HuH-7.5 (cell line): ENCODE results near the gene GALNT9.
"Not testable (repeated sequence)": the region's sequence is repeated elsewhere in the genome, so short reads cannot be mapped to it uniquely, and the experiment has no call there.

Source experiments
- DNase-seq: peaks from one replicate; pipeline ENCODE4 v3.0.0; 2011; ENCODE audit warnings: low spot score

Gene GALNT9

DNA sequence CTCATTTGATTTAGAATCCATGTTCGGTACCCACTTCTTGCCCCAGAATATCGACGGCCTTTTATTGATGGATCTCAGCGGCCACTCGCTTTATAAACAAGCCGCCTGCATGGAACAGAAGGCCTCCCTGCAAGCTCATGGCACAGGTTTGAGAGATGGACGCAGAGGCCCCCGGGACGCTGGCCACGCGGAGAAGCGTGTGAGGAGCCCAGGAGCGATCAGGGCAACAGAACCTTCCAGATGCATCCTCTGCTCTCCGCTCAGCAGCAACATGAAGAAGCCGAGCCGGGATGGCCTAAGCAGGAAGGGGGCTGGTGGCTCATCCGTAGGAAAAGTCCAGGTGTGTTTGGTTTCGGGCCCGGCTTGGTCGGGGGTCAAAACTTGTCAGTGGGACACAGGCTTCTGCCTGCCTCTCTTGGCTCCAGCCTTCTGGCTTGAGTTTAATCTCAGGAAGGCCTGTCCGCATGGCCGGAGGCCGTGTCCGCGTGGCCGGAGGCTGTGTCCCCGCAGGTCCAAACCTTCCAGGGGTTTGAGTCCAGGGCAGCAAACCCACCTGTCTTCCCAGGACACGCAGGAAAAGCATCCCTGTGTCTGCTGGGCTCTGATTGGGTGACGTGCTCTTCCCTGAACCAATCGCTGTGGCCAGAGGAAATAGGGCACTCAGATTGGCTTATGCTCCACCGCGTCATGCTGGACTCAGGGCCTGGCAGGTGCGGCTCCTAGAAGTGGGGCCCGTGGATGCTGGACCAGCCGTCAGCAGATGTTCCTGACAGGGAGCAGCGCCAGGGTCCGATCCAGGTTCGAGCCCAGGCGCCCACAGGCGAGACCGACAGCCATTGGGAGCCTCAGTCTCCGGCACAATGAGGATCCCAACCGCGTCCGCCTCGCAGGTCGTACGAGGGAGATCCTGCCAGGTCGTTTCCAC is 65.0 kb downstream of the GALNT9 start:
- DNase-seq: no peak

- DNase-seq: no peak
Measured at GRCh38 chr12:132263451-132264049, 65.8 kb downstream of the GALNT9 start.

- no peak for DNase-seq
Measured at GRCh38 chr12:132263061-132263360, 66.4 kb downstream of the GALNT9 start.

- DNase-seq: no peak
Measured at GRCh38 chr12:132262256-132263060, 66.9 kb downstream of the GALNT9 start.

- DNase-seq: no peak
Measured at GRCh38 chr12:132261328-132262138, 67.9 kb downstream of the GALNT9 start.

DNA sequence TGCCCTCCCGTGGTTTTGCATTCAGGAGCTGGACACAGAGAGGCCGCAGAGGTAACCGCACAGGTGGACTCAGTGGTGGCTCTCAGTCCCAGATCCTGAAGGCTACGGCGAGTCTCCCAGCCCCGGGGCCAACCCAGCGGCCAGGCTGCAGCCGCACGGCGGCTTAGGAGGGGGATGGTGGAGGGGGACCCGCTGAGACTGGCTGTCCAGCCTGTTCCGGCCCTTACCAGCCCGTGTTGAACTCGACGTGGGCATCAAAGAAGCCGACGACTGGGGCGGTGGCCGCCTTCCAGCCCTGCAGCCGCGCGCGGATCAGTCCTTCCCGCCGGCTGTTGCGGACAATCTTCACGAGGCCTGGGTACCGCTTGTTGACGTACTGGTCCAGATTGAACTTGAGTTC is 68.7 kb downstream of the GALNT9 start:
- DNase-seq: no peak

GRCh38 chr12:132259872-132260695 is 69.3 kb downstream of the GALNT9 start:
- DNase-seq: no peak

DNA sequence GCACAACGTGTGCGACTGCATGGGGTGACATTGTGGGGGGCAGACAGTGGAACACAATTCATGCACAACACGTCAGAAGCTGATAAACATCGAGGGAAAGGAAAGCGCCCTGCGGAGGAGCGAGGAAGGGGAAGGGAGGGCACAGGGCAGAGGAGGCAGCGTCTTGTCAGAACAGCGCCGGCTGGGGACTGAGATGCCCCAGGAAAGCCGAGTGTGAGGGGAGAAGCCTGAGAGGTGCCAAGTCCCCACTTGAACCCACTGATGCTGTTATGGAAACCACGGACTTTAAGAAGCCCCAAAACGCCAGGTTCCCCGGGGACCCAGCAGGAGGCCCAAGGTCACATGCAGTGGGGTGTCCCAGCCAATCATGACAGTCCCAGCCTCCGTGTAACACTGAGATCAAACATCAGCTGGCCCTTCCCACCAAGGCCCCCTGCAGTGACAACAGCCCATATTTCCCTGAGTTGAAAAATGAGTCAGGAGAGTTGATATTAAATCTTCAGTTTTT is 70.0 kb downstream of the GALNT9 start:
- no peak for DNase-seq

- no peak for DNase-seq
Measured at GRCh38 chr12:132258543-132258942, 70.8 kb downstream of the GALNT9 start.

DNA sequence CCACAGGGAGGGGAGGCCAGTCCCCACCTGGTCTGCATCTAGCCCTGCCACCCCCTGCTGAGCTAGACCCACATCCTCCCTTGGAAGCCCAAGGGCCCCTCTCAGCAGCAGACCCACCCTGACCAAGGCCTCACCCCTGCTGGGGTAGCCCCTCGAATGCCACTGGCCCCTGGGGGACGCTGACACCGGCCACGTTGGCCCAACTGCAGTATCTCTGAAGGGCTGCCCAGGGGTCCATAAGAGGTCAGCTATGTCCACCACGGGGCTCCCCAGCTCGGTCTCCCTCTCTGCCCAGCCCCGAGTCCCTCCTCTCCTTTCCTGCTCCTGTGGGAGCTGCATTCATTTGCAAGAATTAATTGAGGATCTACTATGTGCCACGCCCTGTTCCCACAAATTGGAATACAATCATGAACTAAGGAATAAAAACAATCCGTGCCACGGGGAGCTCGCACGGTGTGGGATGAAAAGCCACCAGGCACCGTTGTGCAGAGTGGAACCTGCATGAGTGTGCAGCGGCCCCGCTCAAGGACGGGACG is 71.4 kb downstream of the GALNT9 start:
- no peak for DNase-seq

- no peak for DNase-seq
Measured at GRCh38 chr12:132257206-132257954, 72.0 kb downstream of the GALNT9 start.

- DNase-seq: no peak
Measured at GRCh38 chr12:132256646-132257045, 72.7 kb downstream of the GALNT9 start.

- DNase-seq: no peak
Measured at GRCh38 chr12:132255642-132256041, 73.7 kb downstream of the GALNT9 start.

DNA sequence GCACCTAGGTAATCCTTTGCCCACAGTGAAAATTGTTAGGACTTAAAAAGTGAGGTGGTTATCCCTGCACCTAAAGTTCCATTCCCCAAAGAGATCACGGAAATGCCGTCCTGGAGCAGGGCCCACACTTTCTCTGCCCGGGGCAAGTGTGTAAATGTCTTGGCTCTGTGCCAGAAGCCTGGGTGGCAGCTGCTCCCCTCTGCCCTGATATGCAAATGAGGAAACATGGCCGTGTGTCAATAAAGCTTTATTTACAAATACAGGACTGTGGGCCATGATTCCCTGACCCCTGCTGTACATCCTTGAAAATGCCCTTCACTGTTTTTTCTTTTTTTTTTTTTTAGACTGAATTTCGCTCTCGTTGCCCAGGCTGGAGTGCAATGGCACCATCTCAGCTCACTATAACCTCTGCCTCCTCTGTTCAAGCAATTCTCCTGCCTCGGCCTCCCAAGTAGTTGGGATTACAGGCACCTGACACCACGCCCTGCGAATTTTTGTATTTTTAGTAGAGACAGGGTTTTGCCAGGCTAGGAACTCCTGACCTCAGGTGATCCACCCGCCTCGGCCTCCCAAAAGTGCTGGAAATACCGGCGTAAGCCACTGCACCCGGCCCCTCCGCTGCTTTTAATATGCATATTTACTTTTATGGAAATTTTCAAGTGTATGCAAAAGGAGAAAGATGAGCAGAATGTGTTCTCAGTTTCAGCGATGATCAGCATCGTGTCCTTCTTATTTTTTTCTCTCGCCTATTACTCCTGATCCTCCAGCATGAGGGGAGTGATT is 75.5 kb downstream of the GALNT9 start:
- DNase-seq: no peak

GRCh38 chr12:132252981-132253380 is 76.4 kb downstream of the GALNT9 start:
- DNase-seq: not testable (repeated sequence)

DNA sequence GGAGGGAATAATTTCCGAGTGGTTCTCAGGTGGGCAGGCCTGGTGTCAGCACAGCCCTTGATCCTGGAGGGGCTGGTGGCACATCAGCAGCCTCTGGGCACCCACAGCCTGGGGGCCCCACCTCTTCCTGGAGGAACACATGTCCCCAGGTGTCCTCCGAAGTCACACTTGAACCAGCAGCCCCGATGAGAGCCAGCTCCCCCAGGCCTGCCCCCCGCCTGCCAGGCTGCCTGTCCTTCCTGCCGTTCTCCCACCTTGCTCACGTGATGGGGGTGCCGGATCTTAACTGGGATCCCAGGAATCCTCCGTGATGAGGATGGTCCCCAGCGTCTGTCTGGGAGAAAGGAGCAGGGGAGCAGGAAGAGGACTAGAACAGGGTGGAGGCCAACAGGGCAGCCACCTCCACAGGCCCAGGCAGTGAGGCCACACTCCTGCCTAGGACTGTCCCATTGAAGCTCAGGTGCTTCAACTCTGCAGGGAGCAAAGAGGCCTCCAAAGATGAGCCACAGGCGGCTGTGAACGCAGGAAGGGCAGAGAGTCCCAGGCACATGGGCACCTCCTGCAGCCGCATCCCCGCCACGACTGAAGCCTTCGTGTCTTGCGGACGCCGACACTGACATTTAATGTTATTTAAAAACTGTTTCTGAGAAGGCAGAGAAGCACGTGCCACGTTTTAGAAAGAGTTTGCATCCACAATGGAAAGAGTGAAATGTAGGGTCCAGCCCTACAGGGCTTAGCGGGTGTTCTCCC is 77.5 kb downstream of the GALNT9 start:
- no peak for DNase-seq

GRCh38 chr12:132251310-132251709 is 78.1 kb downstream of the GALNT9 start:
- DNase-seq: no peak

DNA sequence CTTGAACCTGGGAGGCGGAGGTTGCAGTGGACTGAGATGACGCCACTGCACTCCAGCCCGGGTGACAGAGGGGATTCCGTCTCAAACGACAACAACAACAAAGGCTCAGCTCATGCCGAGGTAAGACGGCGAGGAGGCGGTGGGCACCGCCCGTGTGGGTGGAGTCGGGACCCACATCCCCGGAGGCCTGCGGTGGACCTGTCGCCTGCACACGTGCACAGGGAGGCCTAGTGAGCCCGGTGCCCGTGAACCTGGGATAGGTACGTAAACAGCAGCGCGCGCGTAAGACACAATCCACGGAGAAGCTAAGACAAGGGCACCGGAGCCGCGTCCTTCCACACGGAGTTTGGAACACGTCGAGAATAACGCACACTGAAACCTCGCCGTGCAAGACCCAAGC is 78.7 kb downstream of the GALNT9 start:
- no peak for DNase-seq
